ENCODE measurements around the gene MPO.

Gene MPO

DNA sequence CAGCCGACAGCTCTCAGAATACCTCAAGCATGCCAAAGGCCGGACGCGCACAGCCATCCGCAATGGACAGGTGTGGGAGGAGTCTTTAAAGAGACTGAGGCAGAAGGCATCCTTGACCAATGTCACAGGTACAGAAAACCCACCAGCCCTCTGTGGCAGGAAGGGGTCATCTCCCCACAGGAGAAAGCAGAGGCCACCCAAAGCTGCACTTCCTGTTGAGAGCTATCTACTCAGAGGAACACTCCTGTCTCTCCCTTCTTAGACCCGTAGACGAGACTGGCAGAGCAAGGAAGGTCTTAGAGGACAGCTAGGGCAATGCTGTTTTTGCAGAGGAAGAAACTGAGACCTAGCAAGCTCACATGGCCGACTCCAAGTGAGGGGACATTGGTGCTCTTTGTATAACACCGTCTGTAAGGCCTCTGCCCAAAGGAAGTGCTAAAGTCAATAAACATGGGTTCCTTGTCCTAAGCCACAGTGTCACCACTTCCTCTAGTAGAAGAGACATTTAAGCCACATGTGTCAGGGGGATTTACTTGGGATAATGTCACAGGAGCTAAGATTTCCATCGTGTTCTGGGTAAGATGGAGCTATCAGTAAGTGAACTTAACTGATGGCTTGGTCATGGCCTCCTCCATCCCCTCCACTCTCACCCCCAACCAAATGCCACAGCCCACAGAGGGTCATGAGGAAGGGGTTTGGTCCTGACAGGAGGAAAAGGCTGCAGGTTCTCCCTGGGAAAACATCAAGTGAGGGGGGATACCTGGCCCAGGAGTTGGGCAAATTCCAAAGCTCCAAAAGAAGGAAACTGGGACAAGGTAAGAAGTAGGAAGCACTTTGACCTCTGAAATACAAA lies 33.0 kb downstream of the MPO start:
- no peak for DNase-seq (ENCODE audit: low spot score)
- TF ChIP-seq, protein P1, sequence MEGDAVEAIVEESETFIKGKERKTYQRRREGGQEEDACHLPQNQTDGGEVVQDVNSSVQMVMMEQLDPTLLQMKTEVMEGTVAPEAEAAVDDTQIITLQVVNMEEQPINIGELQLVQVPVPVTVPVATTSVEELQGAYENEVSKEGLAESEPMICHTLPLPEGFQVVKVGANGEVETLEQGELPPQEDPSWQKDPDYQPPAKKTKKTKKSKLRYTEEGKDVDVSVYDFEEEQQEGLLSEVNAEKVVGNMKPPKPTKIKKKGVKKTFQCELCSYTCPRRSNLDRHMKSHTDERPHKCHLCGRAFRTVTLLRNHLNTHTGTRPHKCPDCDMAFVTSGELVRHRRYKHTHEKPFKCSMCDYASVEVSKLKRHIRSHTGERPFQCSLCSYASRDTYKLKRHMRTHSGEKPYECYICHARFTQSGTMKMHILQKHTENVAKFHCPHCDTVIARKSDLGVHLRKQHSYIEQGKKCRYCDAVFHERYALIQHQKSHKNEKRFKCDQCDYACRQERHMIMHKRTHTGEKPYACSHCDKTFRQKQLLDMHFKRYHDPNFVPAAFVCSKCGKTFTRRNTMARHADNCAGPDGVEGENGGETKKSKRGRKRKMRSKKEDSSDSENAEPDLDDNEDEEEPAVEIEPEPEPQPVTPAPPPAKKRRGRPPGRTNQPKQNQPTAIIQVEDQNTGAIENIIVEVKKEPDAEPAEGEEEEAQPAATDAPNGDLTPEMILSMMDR (IDR thresholded peaks at IDR 0.05; ENCODE audit: extremely low read depth, missing control alignments): no peak

DNA sequence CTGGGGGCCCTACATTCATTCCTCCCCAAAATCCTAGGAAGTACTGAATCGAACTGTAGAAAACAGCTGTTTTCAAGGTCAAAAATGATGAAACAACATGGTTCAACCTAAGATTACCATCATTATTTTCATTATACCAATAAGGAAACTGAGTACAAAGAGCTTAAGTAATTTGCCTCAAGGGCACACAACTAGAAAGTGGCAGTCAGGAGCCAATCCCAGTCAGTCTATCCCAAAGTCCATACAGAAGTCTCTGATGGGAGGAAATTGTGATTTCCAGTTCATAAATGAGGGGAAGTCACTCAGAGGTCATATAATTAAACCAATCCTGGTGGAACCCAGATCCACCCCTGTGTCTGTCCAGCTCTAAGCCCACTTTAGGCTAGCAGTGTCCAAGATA lies 34.0 kb downstream of the MPO start:
- TF ChIP-seq, protein P1 (IDR thresholded peaks at IDR 0.05; ENCODE audit: extremely low read depth, missing control alignments): no peak
- no peak for DNase-seq (ENCODE audit: low spot score)

DNA sequence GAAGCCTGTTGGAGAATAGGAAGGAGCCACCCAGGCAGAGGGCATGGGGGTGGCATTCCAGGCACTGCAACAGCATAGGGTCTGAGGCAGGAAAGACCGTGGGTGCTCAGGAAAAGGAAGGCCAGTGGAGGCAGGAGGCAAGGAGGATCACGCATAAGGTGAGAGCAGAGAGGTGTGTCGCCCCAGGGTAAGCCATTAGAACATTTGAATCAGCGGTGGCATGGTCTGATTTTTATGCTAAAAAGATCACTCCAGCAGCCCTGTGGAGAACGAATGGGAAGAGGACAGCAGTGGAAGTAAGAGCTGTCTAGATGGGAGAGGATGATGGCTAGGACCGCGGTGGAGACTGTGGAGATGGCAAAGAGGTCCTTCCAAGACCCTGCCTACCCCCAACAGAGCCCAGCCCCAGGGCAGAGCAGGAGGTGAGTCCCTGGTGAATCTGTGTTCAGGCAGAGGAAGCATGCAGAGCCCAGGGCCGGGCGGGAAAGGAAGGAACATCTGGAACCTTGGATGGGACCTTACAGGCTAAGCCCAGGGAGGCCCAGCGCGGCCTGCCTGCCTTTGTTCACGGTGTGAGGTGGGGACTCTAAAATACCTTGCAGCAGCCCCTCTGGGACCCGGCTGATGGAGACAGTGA lies 34.5 kb downstream of the MPO start:
- TF ChIP-seq, protein P1 (IDR thresholded peaks at IDR 0.05; ENCODE audit: extremely low read depth, missing control alignments): no peak
- no peak for DNase-seq (ENCODE audit: low spot score)

DNA sequence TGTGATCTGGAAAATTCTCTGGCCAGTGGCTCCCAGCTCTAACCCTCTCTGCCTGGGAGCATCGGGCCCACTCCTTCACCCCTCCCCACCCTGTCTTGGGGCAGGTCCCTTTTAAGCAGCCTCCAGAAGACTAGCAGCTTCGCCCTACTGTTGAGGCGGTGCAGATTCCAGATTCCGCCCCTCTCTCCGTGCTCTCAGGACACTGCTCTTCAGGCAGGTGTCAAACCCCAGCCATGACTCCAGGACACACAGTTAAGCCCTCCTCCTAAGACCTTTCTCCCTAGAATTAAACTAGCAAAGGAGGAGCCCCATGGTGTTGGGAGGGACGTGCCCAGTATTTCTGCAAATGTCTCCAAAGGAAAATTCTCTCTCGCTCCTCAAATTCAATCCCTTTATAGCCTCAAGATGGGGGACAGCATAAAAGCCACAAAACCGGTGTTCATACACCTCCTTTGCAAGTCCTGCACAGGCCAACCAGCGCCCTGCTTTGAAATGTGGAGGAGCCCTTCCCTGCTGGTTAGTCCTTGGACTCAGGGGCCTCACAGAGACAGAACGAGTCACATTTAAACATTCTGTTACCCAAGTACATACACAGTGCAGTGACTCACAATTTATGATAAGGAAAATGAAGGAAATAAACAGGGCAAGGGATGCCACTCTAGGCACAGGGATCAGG lies 35.2 kb downstream of the MPO start:
- no peak for DNase-seq (ENCODE audit: low spot score)
- TF ChIP-seq, protein P1 (IDR thresholded peaks at IDR 0.05; ENCODE audit: extremely low read depth, missing control alignments): no peak

DNA sequence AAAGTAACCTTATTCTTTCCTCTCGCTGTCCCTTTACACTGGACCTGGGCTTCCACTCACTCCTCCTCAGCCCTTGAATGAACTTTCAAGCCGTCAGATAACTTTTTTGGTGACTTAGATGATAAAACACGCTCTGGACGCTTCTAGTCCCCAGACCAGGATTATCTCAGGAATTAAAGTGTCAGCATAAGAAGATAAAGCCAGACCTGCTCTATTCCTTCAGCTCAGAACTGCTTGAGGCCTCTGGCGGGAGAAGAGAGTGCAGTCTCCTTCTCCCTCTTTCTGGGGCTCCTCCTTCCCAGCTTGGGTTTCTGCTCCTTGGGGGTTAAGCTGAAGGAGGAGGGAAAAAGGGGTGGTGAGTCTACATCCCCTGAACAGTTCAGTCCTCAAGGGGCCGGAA lies 35.8 kb downstream of the MPO start:
- DNase-seq (ENCODE audit: low spot score): no peak
- TF ChIP-seq, protein P1 (IDR thresholded peaks at IDR 0.05; ENCODE audit: extremely low read depth, missing control alignments): no peak

DNA sequence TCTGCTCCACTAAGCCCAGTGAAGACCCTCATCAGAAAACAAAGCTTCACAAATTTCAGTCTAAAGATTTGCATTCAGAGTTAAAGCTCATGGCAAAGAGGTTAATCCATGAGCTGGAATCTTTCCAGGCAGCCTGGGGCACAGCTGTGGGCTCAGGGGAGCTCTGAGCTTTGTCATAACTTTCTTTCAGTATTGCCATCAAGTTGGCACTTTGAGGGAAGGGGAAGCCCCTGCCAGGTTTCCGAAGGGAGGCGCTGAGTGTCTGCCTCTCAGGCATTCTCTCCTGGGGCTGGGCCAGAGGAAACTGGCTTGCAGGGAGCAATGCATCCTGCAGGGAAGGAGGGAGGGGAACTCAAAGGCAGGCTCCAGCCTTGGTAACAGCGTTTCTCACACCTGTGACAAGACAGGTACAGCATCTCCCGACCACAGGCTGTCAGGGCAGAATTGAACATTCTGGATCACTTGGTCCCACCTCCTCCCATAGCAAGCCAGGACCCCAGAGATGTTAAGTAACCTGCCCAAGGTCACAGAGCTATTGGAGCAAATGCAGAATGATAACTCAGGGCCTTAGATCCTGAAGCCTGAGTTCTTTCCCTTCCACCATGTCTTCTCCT lies 38.5 kb downstream of the MPO start:
- DNase-seq (ENCODE audit: low spot score): no peak
- TF ChIP-seq, protein P1 (IDR thresholded peaks at IDR 0.05; ENCODE audit: extremely low read depth, missing control alignments): no peak
